ENCODE results near the gene PLEKHG4B. TPM values are rescaled to one million over a fixed set of nuclear protein-coding genes. Genes with fewer than 3 reads are reported as not detected.

PLEKHG4B gene
- total and polyA plus RNA-seq, 2 of the 8 experiments (the other 6 are each of a cell fraction or from before 2014, with no cell fraction given), result 31.1 to 43.6 TPM

DNA sequence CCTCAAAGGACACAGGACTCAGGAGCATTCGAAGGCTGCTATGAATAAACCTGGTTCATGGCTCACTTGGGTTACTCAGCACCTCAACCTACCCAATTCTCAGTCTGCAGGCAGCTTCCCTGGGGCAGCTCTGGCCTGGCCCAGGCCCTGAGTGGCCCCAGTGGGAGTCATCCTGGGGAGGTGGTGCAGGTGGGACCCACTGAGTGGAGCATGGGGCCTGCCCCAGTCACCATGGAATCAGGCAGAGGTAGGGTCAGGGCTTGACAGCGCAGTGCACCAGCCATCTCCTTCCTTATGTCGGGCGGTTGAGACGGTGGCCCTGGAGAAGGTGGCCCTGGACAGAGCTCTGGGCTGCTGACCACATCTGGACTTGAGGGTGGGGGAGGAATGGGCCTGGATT lies 19.2 kb downstream of the PLEKHG4B start:
- no peak overlapping the region for H2BK15ac ChIP-seq (ENCODE audit: low read length)
- peaks cover 0 to 3% (median 1%) of the 10 kb centered on the region in 4 experiments; a peak in 3 of 7 replicates for H3K4me1 ChIP-seq (replicated peaks in 1 of 4; ENCODE audit: control insufficient read depth in 3 of 4, insufficient read depth in 4 of 4, low read length in 3 of 4)
- no peak overlapping the region for H3K14ac ChIP-seq (ENCODE audit: insufficient read length)
- no peak for DNase-seq (ENCODE audit: low read depth in 1 of 2, low spot score in 2 of 2)
- no peak overlapping the region for H3K4me3 ChIP-seq (ENCODE audit: extremely low read depth in 1 of 4, insufficient read depth in 2 of 4, low read depth in 3 of 4, low read length in 4 of 4)
- no peak overlapping the region for H3K9ac ChIP-seq (replicated peaks in 1 of 4; ENCODE audit: extremely low read depth in 1 of 4, low read depth in 3 of 4, low read length in 3 of 4)
- peaks cover 22 to 55% of the 10 kb centered on the region in 2 experiments for H4K20me1 ChIP-seq (replicated peaks in 1 of 2; ENCODE audit: control insufficient read depth in 1 of 2, insufficient read depth in 2 of 2, low read length in 2 of 2)
- H3K4ac ChIP-seq (replicated peaks; ENCODE audit: insufficient read length, low read depth, low read length), result no peak overlapping the region
- no peak overlapping the region for H4K8ac ChIP-seq (ENCODE audit: extremely low read depth, insufficient read depth, low read length)
- CTCF ChIA-PET (ENCODE audit: partially characterized antibody), result interaction anchor here (1.7 kb wide), 1 partner anchor 77 kb away, joined by 6 read pairs; no protein-coding TSS in a partner anchor
- H2AK5ac ChIP-seq (ENCODE audit: low read depth, low read length), result no peak overlapping the region
- H3K27ac ChIP-seq (ENCODE audit: low read depth, low read length), result no peak overlapping the region
- H3K56ac ChIP-seq (replicated peaks; ENCODE audit: insufficient read length, low read depth, low read length), result no peak overlapping the region
- peaks cover 0 to 35% of the 10 kb centered on the region in 2 experiments; a peak in 3 of 4 replicates for H3K79me2 ChIP-seq (ENCODE audit: control insufficient read depth in 1 of 2, insufficient read depth in 2 of 2, low read length in 2 of 2)
- no peak overlapping the region for H3K18ac ChIP-seq (ENCODE audit: extremely low read depth, low read length)
- no peak overlapping the region for H2BK20ac ChIP-seq (ENCODE audit: low read length)
- no peak overlapping the region for H3K4me2 ChIP-seq (ENCODE audit: insufficient read depth in 1 of 2, low read depth in 2 of 2, low read length in 2 of 2)
- H2AFZ ChIP-seq (ENCODE audit: low read length), result no peak overlapping the region
- no peaks in the 10 kb centered on the region for H3K23me2 ChIP-seq (ENCODE audit: low read depth, low read length)
- no peak for FAIRE-seq
- no peak overlapping the region for H4K5ac ChIP-seq (ENCODE audit: insufficient read length, low read depth, low read length)
- WGBS, 2 experiments (ENCODE audit: extremely low coverage in 1 of 2, insufficient coverage in 1 of 2, insufficient read length in 1 of 2, insufficient replicate concordance in 2 of 2, low coverage in 1 of 2, low lambda C conversion rate in 2 of 2, missing lambda C conversion rate in 1 of 2), result 97% methylated on average over 5 of the region's 5 CpGs; no CpG with 5 or more reads in 1 of the 2 experiments
- H3K79me1 ChIP-seq (ENCODE audit: low read depth, low read length), result peaks cover 28% of the 10 kb centered on the region
- POLR2A ChIA-PET (ENCODE audit: partially characterized antibody), result interaction anchor here (0.9 to 2.3 kb wide), 2 partner anchors 13 to 159 kb away, joined by 3 to 6 read pairs; partner anchors contain the start of gene PDCD6
- H3K23ac ChIP-seq (ENCODE audit: insufficient read length), result no peak overlapping the region
- no peaks in the 10 kb centered on the region for H3K27me3 ChIP-seq (replicated peaks in 1 of 4; ENCODE audit: control insufficient read depth in 3 of 4, extremely low read depth in 1 of 4, insufficient read depth in 3 of 4, low read length in 3 of 4)
- H2BK120ac ChIP-seq (replicated peaks; ENCODE audit: low read depth, low read length), result no peak overlapping the region
- H3K36me3 ChIP-seq (ENCODE audit: control insufficient read depth in 2 of 4, insufficient read depth in 4 of 4, low read length in 3 of 4), result peaks cover 17 to 50% (median 34%) of the 10 kb centered on the region in 4 experiments
- no peak overlapping the region for H4K91ac ChIP-seq (replicated peaks; ENCODE audit: insufficient read length, low read length)
- H2BK12ac ChIP-seq (ENCODE audit: low read depth, low read length), result no peak overlapping the region
- no peak overlapping the region for H2BK5ac ChIP-seq (ENCODE audit: low read depth, low read length)
- H3K9me3 ChIP-seq (ENCODE audit: insufficient read depth in 2 of 2, low read depth in 1 of 2, low read length in 1 of 2), result no peaks in the 10 kb centered on the region
- no peak for TF ChIP-seq ASH2L (IDR thresholded peaks at IDR 0.05; ENCODE audit: low read length)
- TF ChIP-seq, protein P1, sequence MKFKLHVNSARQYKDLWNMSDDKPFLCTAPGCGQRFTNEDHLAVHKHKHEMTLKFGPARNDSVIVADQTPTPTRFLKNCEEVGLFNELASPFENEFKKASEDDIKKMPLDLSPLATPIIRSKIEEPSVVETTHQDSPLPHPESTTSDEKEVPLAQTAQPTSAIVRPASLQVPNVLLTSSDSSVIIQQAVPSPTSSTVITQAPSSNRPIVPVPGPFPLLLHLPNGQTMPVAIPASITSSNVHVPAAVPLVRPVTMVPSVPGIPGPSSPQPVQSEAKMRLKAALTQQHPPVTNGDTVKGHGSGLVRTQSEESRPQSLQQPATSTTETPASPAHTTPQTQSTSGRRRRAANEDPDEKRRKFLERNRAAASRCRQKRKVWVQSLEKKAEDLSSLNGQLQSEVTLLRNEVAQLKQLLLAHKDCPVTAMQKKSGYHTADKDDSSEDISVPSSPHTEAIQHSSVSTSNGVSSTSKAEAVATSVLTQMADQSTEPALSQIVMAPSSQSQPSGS (IDR thresholded peaks at IDR 0.05; ENCODE audit: low read length), result no peak
- TF ChIP-seq, protein P2, sequence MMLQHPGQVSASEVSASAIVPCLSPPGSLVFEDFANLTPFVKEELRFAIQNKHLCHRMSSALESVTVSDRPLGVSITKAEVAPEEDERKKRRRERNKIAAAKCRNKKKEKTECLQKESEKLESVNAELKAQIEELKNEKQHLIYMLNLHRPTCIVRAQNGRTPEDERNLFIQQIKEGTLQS (IDR thresholded peaks at IDR 0.05; ENCODE audit: insufficient read depth, low read depth, low read length), result no peak
- no peak for TF ChIP-seq CREB1 (IDR thresholded peaks at IDR 0.05)
- no peak for TF ChIP-seq POLR2AphosphoS5 (IDR thresholded peaks at IDR 0.05; ENCODE audit: low read depth, low read length)
- no peak for TF ChIP-seq CBX5 (IDR thresholded peaks at IDR 0.05; ENCODE audit: low read depth, low read length)
- TF ChIP-seq, protein P3, sequence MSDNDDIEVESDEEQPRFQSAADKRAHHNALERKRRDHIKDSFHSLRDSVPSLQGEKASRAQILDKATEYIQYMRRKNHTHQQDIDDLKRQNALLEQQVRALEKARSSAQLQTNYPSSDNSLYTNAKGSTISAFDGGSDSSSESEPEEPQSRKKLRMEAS (IDR thresholded peaks at IDR 0.05), result no peak
- TF ChIP-seq HDAC6 (IDR thresholded peaks at IDR 0.05; ENCODE audit: low read depth, low read length), result no peak
- no peak for TF ChIP-seq PHF8 (conservative IDR thresholded peaks at IDR 0.05; ENCODE audit: low read depth, low read length)
- TF ChIP-seq EZH2 (IDR thresholded peaks at IDR 0.05; ENCODE audit: low read depth, low read length, severe bottlenecking), result no peak
- no peak for TF ChIP-seq TAF1 (IDR thresholded peaks at IDR 0.05; ENCODE audit: low read depth, low read length)
- no peak for TF ChIP-seq KDM4A (IDR thresholded peaks at IDR 0.05; ENCODE audit: low read depth, low read length, severe bottlenecking)
